Measurements from ENCODE around the gene FGR. TPM values are rescaled to one million over a fixed set of nuclear protein-coding genes. Genes with fewer than 3 reads are reported as not detected.

FGR gene
- total and polyA plus RNA-seq, 2 experiments from 2014 or later: 0.53 to 0.56 TPM

GRCh38 chr1:27668121-27668807 lies 33.3 kb upstream of the FGR start:
- Histone ChIP-seq H3K27ac (ENCODE audit: low read depth) (no peak overlapping the region), H3F3A (replicated peaks; ENCODE audit: low read depth) (peaks cover 10% of the 10 kb centered on the region; the same call in 1 of the 2 replicates), H3K4me1 (ENCODE audit: insufficient read depth) (no peaks in the 10 kb centered on the region; the same call in 1 of the 2 replicates), H3K9me2 (ENCODE audit: insufficient read depth) (no peaks in the 10 kb centered on the region), H4K20me1 (replicated peaks; ENCODE audit: insufficient read depth) (no peaks in the 10 kb centered on the region), H3K79me2 (replicated peaks; ENCODE audit: insufficient read depth) (no peaks in the 10 kb centered on the region), H3K27me3 (ENCODE audit: insufficient read depth) (peaks cover 11% of the 10 kb centered on the region), H2AFZ (no peak overlapping the region), H3K4me2 (no peak overlapping the region), H3K36me3 (ENCODE audit: insufficient read depth) (no peaks in the 10 kb centered on the region), H3K4me3 (no peak overlapping the region)
- ATAC-seq (no peak), DNase-seq (ENCODE audit: low spot score) (no peak)
- H3K27me3 Mint-ChIP-seq (ENCODE audit: insufficient read depth, low read depth, poor library complexity): peaks cover 9% of the 10 kb centered on the region
- no peak overlapping the region for H3K4me3 Mint-ChIP-seq
- no peak overlapping the region for H3K27ac Mint-ChIP-seq
- no peak for TF ChIP-seq ETS1 (IDR thresholded peaks at IDR 0.05)
- no peak for TF ChIP-seq REST (IDR thresholded peaks at IDR 0.05; ENCODE audit: unreplicated experiment)
- TF ChIP-seq ZNF114 (CRISPR knock-in tag; IDR thresholded peaks at IDR 0.05): no peak
- peaks cover 16% of the 10 kb centered on the region for H3K4me1 Mint-ChIP-seq
- H3K9me3 Mint-ChIP-seq: no peaks in the 10 kb centered on the region
- no peaks in the 10 kb centered on the region for H3K36me3 Mint-ChIP-seq (ENCODE audit: low read depth)

- Mint-ChIP-seq H3K4me3 (no peak overlapping the region), H3K9me3 (no peaks in the 10 kb centered on the region), H3K36me3 (ENCODE audit: low read depth) (no peaks in the 10 kb centered on the region), H3K4me1 (peaks cover 19% of the 10 kb centered on the region), H3K27ac (no peak overlapping the region), H3K27me3 (ENCODE audit: insufficient read depth, low read depth, poor library complexity) (peaks cover 13% of the 10 kb centered on the region)
- Histone ChIP-seq H4K20me1 (replicated peaks; ENCODE audit: insufficient read depth) (no peaks in the 10 kb centered on the region), H3K4me3 (no peak overlapping the region), H3F3A (replicated peaks; ENCODE audit: low read depth) (peaks cover 7% of the 10 kb centered on the region; the same call in 1 of the 2 replicates), H2AFZ (no peak overlapping the region), H3K27me3 (ENCODE audit: insufficient read depth) (peaks cover 11% of the 10 kb centered on the region), H3K4me1 (ENCODE audit: insufficient read depth) (peaks cover 7% of the 10 kb centered on the region; the same call in 1 of the 2 replicates), H3K27ac (ENCODE audit: low read depth) (no peak overlapping the region), H3K79me2 (replicated peaks; ENCODE audit: insufficient read depth) (no peaks in the 10 kb centered on the region), H3K36me3 (ENCODE audit: insufficient read depth) (no peaks in the 10 kb centered on the region), H3K9me2 (ENCODE audit: insufficient read depth) (no peaks in the 10 kb centered on the region), H3K4me2 (no peak overlapping the region)
- DNase-seq (ENCODE audit: low spot score): no peak
- TF ChIP-seq EZH2 (IDR thresholded peaks at IDR 0.05; ENCODE audit: low read depth, unreplicated experiment): no peak
- ATAC-seq: no peak
Observed at GRCh38 chr1:27666791-27667254, 31.8 kb upstream of the FGR start.

Measured in GM23338 (cell line).